GM23338 (cell line): ENCODE measurements around the gene MKLN1. TPM values are rescaled to one million over a fixed set of nuclear protein-coding genes. Genes with fewer than 3 reads are reported as not detected.

Experiments used
- CREB1 ChIP-seq: fragments of 250-450 bp; sonication (Bioruptor Pico); IDR thresholded peaks from 2 replicates; pipeline ENCODE4 v1.5.0; 2020; ENCODE audit warnings: low read depth, mild to moderate bottlenecking, moderate library complexity
- CTCF ChIP-seq, 2 experiments: fragments of 200-600 bp in 1 of 2; sonication (generic) in 1 of 2; conservative IDR thresholded peaks; 2 replicates each; pipeline versions ENCODE4 v1.5.1 to v1.6.1; 2016 to 2017; ENCODE audit warnings: antibody characterized with exemption in 2 of 2, low read depth in 2 of 2, mild to moderate bottlenecking in 2 of 2, moderate library complexity in 1 of 2
- EZH2phosphoT487 ChIP-seq: fragments of 200-600 bp; sonication (generic); IDR thresholded peaks from one replicate; pipeline ENCODE4 v1.8.1; 2018; ENCODE audit warnings: antibody characterized with exemption; ENCODE audit not compliant: unreplicated experiment
- JUNB ChIP-seq: IDR thresholded peaks from one replicate; pipeline ENCODE4 v1.6.1; 2016; ENCODE audit warnings: antibody characterized with exemption; ENCODE audit not compliant: unreplicated experiment
- NANOG ChIP-seq: IDR thresholded peaks from 2 replicates; pipeline ENCODE4 v1.6.1; 2016; ENCODE audit warnings: antibody characterized with exemption, borderline replicate concordance
- STAT1 ChIP-seq: IDR thresholded peaks from one replicate; pipeline ENCODE4 v1.6.1; 2016; ENCODE audit warnings: antibody characterized with exemption; ENCODE audit not compliant: unreplicated experiment
- ZNF331 ChIP-seq: fragments of 250-450 bp; sonication (Bioruptor Pico); IDR thresholded peaks from 2 replicates; pipeline ENCODE4 v1.5.0; 2020; ENCODE audit warnings: low read depth, mild to moderate bottlenecking, moderate library complexity
- ZNF462 ChIP-seq: fragments of 250-450 bp; sonication (Bioruptor Pico); IDR thresholded peaks from 2 replicates; pipeline ENCODE4 v1.5.0; 2020; ENCODE audit warnings: mild to moderate bottlenecking, moderate library complexity
- polyA plus RNA-seq: library from polyadenylated mRNA; unstranded; fragments of >200 nt; fragmentation: Nextera tagmentation; extraction: Ambion mirVana; gene quantifications from 2 replicates; pipeline ENCODE4 v1.2.1, GENCODE V29; 2016
- total RNA-seq: library from RNA; depleted of rRNA; stranded (reverse); fragments of >200 nt; shearing (Covaris generic); gene quantifications from 2 replicates; pipeline ENCODE4 v1.2.3, GENCODE V29; 2014

Gene MKLN1
- total and polyA plus RNA-seq, 2 experiments from 2014 or later: 25.3 to 46.5 TPM

DNA sequence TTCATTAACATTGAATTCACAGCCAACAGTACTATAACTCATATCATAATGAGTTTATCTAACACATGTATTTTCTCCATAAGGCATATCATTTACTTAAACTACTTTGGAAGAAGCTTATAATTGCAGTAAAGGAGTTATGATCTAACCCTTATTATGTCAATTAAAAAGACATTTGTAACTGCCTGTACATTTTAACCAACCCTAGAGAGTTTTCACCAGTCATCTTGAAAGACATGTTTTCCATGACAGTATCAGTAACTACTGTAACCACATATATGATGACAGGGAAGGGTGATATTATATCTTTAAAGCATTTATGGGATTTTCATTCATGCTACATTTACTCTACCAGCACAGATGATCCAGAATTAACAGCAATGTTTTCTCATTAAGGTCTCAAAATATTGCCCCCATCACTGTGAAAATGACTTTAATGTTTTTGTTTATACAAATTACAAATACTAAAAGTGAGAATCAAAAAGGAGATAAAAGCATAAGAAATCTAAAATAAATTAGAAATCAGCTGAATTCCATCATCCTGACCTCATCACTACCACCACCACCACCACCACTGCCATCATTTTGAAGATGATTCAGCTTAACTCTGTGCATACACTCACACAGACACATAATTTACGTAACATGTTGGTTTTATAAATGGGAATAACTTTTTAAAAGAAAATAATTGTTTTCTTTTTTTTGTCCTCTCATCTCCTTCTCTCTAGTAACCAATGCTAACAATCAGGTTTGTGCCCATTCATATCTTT, 53.6 kb downstream of the MKLN1 start (continued):
- TF ChIP-seq ZNF462 (CRISPR knock-in tag) (no peak), CREB1 (CRISPR knock-in tag) (no peak), CTCF (conservative IDR thresholded peaks at IDR 0.05; ENCODE audit: low read depth in 2 of 2) (no peak), JUNB (no peak), NANOG (no peak), STAT1 (no peak), ZNF331 (no peak), EZH2phosphoT487 (no peak)
